H9 (cell line): Measurements from ENCODE around the gene ANKRD42. TPM values are rescaled to one million over a fixed set of nuclear protein-coding genes. Genes with fewer than 3 reads are reported as not detected.

Experiments
- DNase-seq: peaks from one replicate; pipeline ENCODE4 v3.0.0-alpha.2; 2017
- H2AFZ ChIP-seq: one replicate; pipeline ENCODE4 v1.6.1; 2013; ENCODE audit warnings: mild to moderate bottlenecking, low read length, control low read depth, moderate library complexity
- H2AK5ac ChIP-seq: 2 replicates; pipeline ENCODE4 v1.6.1; 2013; ENCODE audit warnings: low read length, control low read depth, mixed read lengths; ENCODE audit not compliant: insufficient read length
- H2BK120ac ChIP-seq: one replicate; pipeline ENCODE4 v1.6.1; 2013; ENCODE audit warnings: low read depth, mild to moderate bottlenecking, low read length, control low read depth, inconsistent platforms; ENCODE audit not compliant: poor library complexity, severe bottlenecking
- H2BK12ac ChIP-seq: 2 replicates; pipeline ENCODE4 v1.6.1; 2013; ENCODE audit warnings: low read length, control low read depth, mixed read lengths, low read depth; ENCODE audit not compliant: insufficient read length
- H2BK15ac ChIP-seq: 2 replicates; pipeline ENCODE4 v1.6.1; 2013; ENCODE audit warnings: low read depth, low read length, control low read depth
- H2BK20ac ChIP-seq: one replicate; pipeline ENCODE4 v1.6.1; 2013; ENCODE audit warnings: low read depth, mild to moderate bottlenecking, low read length, control low read depth, inconsistent platforms; ENCODE audit not compliant: poor library complexity, severe bottlenecking
- H2BK5ac ChIP-seq: 2 replicates; pipeline ENCODE4 v1.6.1; 2013; ENCODE audit warnings: low read length, control low read depth, mixed read lengths; ENCODE audit not compliant: insufficient read length
- H3K14ac ChIP-seq: 2 replicates; pipeline ENCODE4 v1.6.1; 2013; ENCODE audit warnings: low read length, control low read depth; ENCODE audit not compliant: insufficient read depth
- H3K18ac ChIP-seq: 2 replicates; pipeline ENCODE4 v1.6.1; 2013; ENCODE audit warnings: low read depth, mild to moderate bottlenecking, mixed read lengths, low read length, control low read depth; ENCODE audit not compliant: insufficient read length
- H3K23ac ChIP-seq: 2 replicates; pipeline ENCODE4 v1.6.1; 2013; ENCODE audit warnings: low read length, control low read depth, mixed read lengths, low read depth; ENCODE audit not compliant: insufficient read length
- H3K23me2 ChIP-seq: 2 replicates; pipeline ENCODE4 v1.6.1; 2013; ENCODE audit warnings: low read depth, mild to moderate bottlenecking, mixed read lengths, low read length, control low read depth; ENCODE audit not compliant: insufficient read length, poor library complexity, severe bottlenecking
- H3K27ac ChIP-seq: 2 replicates; pipeline ENCODE4 v1.5.1; 2013; ENCODE audit warnings: low read length, control low read depth, mixed read lengths, low read depth; ENCODE audit not compliant: insufficient read length
- H3K27me3 ChIP-seq: 2 replicates; pipeline ENCODE4 v1.6.1; 2013; ENCODE audit warnings: low read length, control low read depth, inconsistent platforms; ENCODE audit not compliant: insufficient read depth
- H3K4ac ChIP-seq: 2 replicates; pipeline ENCODE4 v1.6.1; 2013; ENCODE audit warnings: low read depth, mild to moderate bottlenecking, control low read depth, inconsistent platforms, low read length, moderate library complexity
- H3K4me1 ChIP-seq: 2 replicates; pipeline ENCODE4 v1.6.1; 2013; ENCODE audit warnings: low read length, control low read depth, inconsistent platforms; ENCODE audit not compliant: insufficient read depth
- H3K4me2 ChIP-seq: 2 replicates; pipeline ENCODE4 v1.6.1; 2013; ENCODE audit warnings: low read length, control low read depth, mixed read lengths; ENCODE audit not compliant: insufficient read length, insufficient read depth
- H3K56ac ChIP-seq: 2 replicates; pipeline ENCODE4 v1.6.1; 2013; ENCODE audit warnings: low read depth, mild to moderate bottlenecking, mixed read lengths, low read length, control low read depth; ENCODE audit not compliant: insufficient read length
- H3K79me1 ChIP-seq: 2 replicates; pipeline ENCODE4 v1.6.1; 2013; ENCODE audit warnings: low read depth, mild to moderate bottlenecking, moderate library complexity, low read length, control low read depth, inconsistent platforms; ENCODE audit not compliant: insufficient read depth, poor library complexity, severe bottlenecking
- H3K79me2 ChIP-seq: 2 replicates; pipeline ENCODE4 v1.6.1; 2013; ENCODE audit warnings: low read length, control low read depth, inconsistent platforms; ENCODE audit not compliant: insufficient read depth
- H3K9ac ChIP-seq: 2 replicates; pipeline ENCODE4 v1.6.1; 2013; ENCODE audit warnings: low read length, control low read depth, mixed read lengths; ENCODE audit not compliant: insufficient read length; ENCODE audit errors: extremely low read depth
- H3K9me3 ChIP-seq: one replicate; pipeline ENCODE4 v1.6.1; 2013; ENCODE audit warnings: low read depth, low read length, inconsistent platforms; ENCODE audit not compliant: control insufficient read depth
- H3T11ph ChIP-seq: one replicate; pipeline ENCODE4 v1.6.1; 2013; ENCODE audit warnings: mild to moderate bottlenecking, low read length, control low read depth, inconsistent platforms
- H4K20me1 ChIP-seq: one replicate; pipeline ENCODE4 v1.6.1; 2013; ENCODE audit not compliant: control insufficient read depth, insufficient read length, insufficient read depth
- H4K5ac ChIP-seq: 2 replicates; pipeline ENCODE4 v1.6.1; 2013; ENCODE audit warnings: low read depth, mild to moderate bottlenecking, mixed read lengths, low read length, control low read depth; ENCODE audit not compliant: insufficient read length
- H4K8ac ChIP-seq: replicated peaks from 2 replicates; pipeline ENCODE4 v1.6.1; 2013; ENCODE audit warnings: low read length, control low read depth, mixed read lengths, low read depth; ENCODE audit not compliant: insufficient read length
- H4K91ac ChIP-seq: 2 replicates; pipeline ENCODE4 v1.6.1; 2013; ENCODE audit warnings: low read depth, mild to moderate bottlenecking, moderate library complexity, mixed read lengths, low read length, control low read depth; ENCODE audit not compliant: insufficient read length
- H3K27ac Mint-ChIP-seq, 3 experiments: 2 replicates in 2 of 3; 3 replicates in 1 of 3; pipeline ENCODE4 v1.8.0; 2020 to 2021; ENCODE audit warnings: mixed read lengths in 3 of 3, mild to moderate bottlenecking in 1 of 3, moderate library complexity in 1 of 3
- H3K27me3 Mint-ChIP-seq: 2 replicates; pipeline ENCODE4 v1.8.0; 2021; ENCODE audit warnings: low read depth, mild to moderate bottlenecking, moderate library complexity, mixed read lengths
- H3K36me3 Mint-ChIP-seq, 3 experiments: 2 replicates in 2 of 3; 3 replicates in 1 of 3; pipeline ENCODE4 v1.8.0; 2020 to 2021; ENCODE audit warnings: low read depth in 3 of 3, mixed read lengths in 3 of 3; ENCODE audit not compliant: insufficient read depth in 1 of 3
- H3K4me1 Mint-ChIP-seq, 2 experiments: 2 replicates each; pipeline ENCODE4 v1.8.0; 2020; ENCODE audit warnings: mixed read lengths in 2 of 2
- H3K4me3 Mint-ChIP-seq, 2 experiments: 2 replicates in 1 of 2; 3 replicates in 1 of 2; pipeline ENCODE4 v1.8.0; 2020 to 2021; ENCODE audit warnings: mild to moderate bottlenecking in 2 of 2, mixed read lengths in 2 of 2, moderate library complexity in 1 of 2
- H3K9me3 Mint-ChIP-seq, 2 experiments: 2 replicates in 1 of 2; 3 replicates in 1 of 2; pipeline ENCODE4 v1.8.0; 2020; ENCODE audit warnings: mild to moderate bottlenecking in 2 of 2, mixed read lengths in 2 of 2, moderate library complexity in 1 of 2
- WGBS: extraction: QIAGEN DNeasy Blood & Tissue Kit; methylation state at CpG from one replicate; pipeline ENCODE4 v1.1.7; 2013; ENCODE audit warnings: missing lambda C conversion rate, low lambda C conversion rate, mixed read lengths; ENCODE audit not compliant: insufficient read length; ENCODE audit errors: extremely low coverage; 5-methylcytosine and 5-hydroxymethylcytosine counted together
- total RNA-seq: library from RNA; stranded (reverse); gene quantifications from 2 replicates; pipeline ENCODE4 v1.2.1, GENCODE V29; 2021
- TF ChIP-seq, protein P1 (sequence below): fragments of 200-600 bp; sonication (generic); conservative IDR thresholded peaks from 3 replicates; pipeline ENCODE4 v1.8.0; 2021; ENCODE audit warnings: antibody characterized with exemption, mild to moderate bottlenecking

Gene ANKRD42
- total RNA-seq, 1 experiment from 2014 or later = 4.9 TPM

GRCh38 chr11:83259559-83259958 is 66.0 kb downstream of the ANKRD42 start:
- H2BK20ac ChIP-seq = no peak overlapping the region
- H3K27me3 ChIP-seq = no peaks in the 10 kb centered on the region
- H2AK5ac ChIP-seq = no peak overlapping the region
- peaks cover 3 to 20% (median 12%) of the 10 kb centered on the region in 3 experiments; a peak in 6 of 7 replicates for H3K36me3 Mint-ChIP-seq
- H3K27me3 Mint-ChIP-seq = no peaks in the 10 kb centered on the region
- no peak overlapping the region for H3K4ac ChIP-seq
- H3K23ac ChIP-seq = no peak overlapping the region
- H3K79me2 ChIP-seq = no peaks in the 10 kb centered on the region
- no peak overlapping the region for H3K4me2 ChIP-seq
- H3K27ac Mint-ChIP-seq = no peak overlapping the region
- DNase-seq = no peak
- H3K56ac ChIP-seq = no peak overlapping the region
- WGBS = no CpG with 5 or more reads among the region's 1 CpG
- no peak overlapping the region for H4K5ac ChIP-seq
- no peak overlapping the region for H2BK12ac ChIP-seq
- no peaks in the 10 kb centered on the region for H3K79me1 ChIP-seq
- no peak overlapping the region for H4K8ac ChIP-seq
- H2AFZ ChIP-seq = no peak overlapping the region
- H3K9ac ChIP-seq = no peak overlapping the region
- H2BK120ac ChIP-seq = no peak overlapping the region
- H4K20me1 ChIP-seq = no peaks in the 10 kb centered on the region
- H3K4me3 Mint-ChIP-seq = no peak overlapping the region
- no peak overlapping the region for H3K27ac ChIP-seq
- no peak overlapping the region for H3T11ph ChIP-seq
- H3K18ac ChIP-seq = no peak overlapping the region
- no peak overlapping the region for H4K91ac ChIP-seq
- no peaks in the 10 kb centered on the region for H3K9me3 ChIP-seq
- no peak overlapping the region for H3K14ac ChIP-seq
- TF ChIP-seq, protein P1, sequence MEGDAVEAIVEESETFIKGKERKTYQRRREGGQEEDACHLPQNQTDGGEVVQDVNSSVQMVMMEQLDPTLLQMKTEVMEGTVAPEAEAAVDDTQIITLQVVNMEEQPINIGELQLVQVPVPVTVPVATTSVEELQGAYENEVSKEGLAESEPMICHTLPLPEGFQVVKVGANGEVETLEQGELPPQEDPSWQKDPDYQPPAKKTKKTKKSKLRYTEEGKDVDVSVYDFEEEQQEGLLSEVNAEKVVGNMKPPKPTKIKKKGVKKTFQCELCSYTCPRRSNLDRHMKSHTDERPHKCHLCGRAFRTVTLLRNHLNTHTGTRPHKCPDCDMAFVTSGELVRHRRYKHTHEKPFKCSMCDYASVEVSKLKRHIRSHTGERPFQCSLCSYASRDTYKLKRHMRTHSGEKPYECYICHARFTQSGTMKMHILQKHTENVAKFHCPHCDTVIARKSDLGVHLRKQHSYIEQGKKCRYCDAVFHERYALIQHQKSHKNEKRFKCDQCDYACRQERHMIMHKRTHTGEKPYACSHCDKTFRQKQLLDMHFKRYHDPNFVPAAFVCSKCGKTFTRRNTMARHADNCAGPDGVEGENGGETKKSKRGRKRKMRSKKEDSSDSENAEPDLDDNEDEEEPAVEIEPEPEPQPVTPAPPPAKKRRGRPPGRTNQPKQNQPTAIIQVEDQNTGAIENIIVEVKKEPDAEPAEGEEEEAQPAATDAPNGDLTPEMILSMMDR = no peak
- H2BK5ac ChIP-seq = no peak overlapping the region
- no peaks in the 10 kb centered on the region for H3K4me1 ChIP-seq
- H2BK15ac ChIP-seq = no peak overlapping the region
- H3K4me1 Mint-ChIP-seq = no peaks in the 10 kb centered on the region
- H3K9me3 Mint-ChIP-seq = no peaks in the 10 kb centered on the region
- H3K23me2 ChIP-seq = no peaks in the 10 kb centered on the region
